KOPT-K1 (cell line): ENCODE results near the gene GPR146.

Experiments used
- H3K27ac ChIP-seq: fragments of 200-600 bp; sonication (generic); 2 replicates; pipeline ENCODE4 v1.5.1; 2016; ENCODE audit warnings: antibody characterized with exemption, mild to moderate bottlenecking, low read depth, low read length; ENCODE audit not compliant: poor library complexity, severe bottlenecking
- H3K36me3 ChIP-seq: fragments of 200-600 bp; sonication (generic); 2 replicates; pipeline ENCODE4 v1.5.1; 2017; ENCODE audit warnings: antibody characterized with exemption, mild to moderate bottlenecking, low read length, moderate library complexity; ENCODE audit not compliant: insufficient read depth
- H3K9me3 ChIP-seq: fragments of 200-600 bp; sonication (generic); 2 replicates; pipeline ENCODE4 v1.5.1; 2017; ENCODE audit warnings: antibody characterized with exemption, low read length, mild to moderate bottlenecking; ENCODE audit not compliant: insufficient read depth, poor library complexity, severe bottlenecking

GPR146 gene

DNA sequence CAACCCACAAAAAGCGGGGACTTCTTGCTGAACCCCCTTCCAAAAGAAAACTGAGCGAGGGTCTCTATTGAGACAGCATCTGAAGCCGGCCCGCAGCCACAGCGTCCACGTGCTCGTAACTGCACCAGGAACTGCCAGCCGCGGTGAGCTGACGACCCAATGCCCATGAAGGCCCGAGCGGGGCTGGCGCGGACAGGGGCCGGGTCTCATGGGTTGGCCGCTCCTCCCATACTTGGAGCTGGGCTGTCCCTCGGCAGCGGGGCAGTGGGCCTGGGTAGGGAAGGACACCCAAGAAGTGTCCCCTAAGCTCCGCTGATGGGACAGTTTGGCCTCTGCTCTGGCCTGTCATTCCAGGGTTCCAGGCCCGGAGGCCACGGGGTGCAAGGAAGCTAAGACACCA is 39.0 kb upstream of the GPR146 start:
- H3K36me3 ChIP-seq, result no peaks in the 10 kb centered on the region
- no peaks in the 10 kb centered on the region for H3K9me3 ChIP-seq
- H3K27ac ChIP-seq, result no peak overlapping the region

DNA sequence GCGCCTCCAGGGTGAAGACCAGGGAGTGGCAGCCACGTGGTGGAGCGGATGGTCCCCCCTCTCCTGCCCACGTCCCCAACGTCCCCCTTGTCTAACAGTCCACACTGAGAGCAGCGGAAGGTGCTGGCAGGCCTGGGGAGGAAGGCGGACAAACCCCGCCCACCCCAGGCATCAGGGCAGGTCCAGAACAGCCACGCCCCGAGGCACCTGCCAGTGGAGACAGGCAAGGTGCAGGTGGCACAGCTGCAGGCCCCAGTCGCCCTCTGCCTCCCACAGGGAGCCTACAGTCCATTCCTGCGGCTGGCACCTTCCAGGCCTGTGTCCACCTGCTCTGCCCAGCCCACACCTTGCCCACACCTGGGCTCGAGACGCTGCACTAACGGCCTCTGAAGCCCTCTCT is 36.4 kb upstream of the GPR146 start:
- Histone ChIP-seq H3K27ac (no peak overlapping the region), H3K9me3 (no peaks in the 10 kb centered on the region), H3K36me3 (no peaks in the 10 kb centered on the region)

DNA sequence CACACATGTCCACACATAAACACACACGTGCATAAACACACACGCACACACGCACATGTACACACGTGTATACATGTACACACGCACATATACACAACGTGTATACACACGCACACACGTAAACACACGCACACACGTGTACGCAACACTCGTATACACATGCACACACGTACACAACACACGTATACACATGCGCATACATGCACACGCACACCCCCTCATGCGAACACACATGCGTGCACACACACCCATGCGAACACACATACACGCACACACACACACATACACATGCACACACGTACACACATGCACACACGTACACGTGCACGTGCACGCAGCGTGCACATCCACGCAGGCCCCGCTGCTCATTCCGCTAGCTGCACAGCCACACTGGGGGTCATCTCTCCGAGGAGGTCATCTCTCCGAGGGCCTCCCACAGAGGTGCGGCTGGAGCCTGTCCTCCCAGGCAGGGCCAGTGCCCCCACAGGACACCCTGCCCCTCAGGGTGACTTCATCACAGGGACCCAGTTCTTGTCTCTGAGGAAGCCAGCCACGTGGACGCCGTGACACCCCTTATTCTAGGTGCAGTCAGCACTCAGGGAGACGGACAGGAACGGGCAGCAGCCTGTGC is 35.5 kb upstream of the GPR146 start:
- H3K9me3 ChIP-seq, result no peaks in the 10 kb centered on the region
- no peaks in the 10 kb centered on the region for H3K36me3 ChIP-seq
- H3K27ac ChIP-seq, result no peak overlapping the region

- no peaks in the 10 kb centered on the region for H3K9me3 ChIP-seq
- no peak overlapping the region for H3K27ac ChIP-seq
- H3K36me3 ChIP-seq, result no peaks in the 10 kb centered on the region
These were observed 34.6 kb upstream of the GPR146 start for GRCh38 chr7:1009747-1010146.

DNA sequence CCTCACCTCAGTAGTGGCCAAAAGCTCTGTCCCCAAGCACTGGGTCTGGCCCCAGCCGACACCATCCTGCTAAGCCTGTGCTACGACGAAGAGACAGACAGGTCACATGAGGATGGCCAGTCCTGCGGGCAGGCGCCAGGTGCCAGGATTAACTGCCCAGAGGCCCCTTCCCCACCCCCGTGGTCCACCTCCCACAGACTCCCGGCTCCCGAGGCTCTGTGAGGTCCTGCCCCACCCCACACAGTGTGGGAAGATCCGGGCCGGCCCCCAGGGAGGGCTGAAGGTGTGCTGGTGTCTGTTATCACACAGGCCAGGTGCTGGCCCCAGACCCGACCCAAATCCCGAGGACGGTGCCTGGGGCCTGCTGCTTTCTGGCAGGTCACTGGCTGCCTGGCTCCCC is 34.1 kb upstream of the GPR146 start:
- H3K36me3 ChIP-seq, result no peaks in the 10 kb centered on the region
- no peaks in the 10 kb centered on the region for H3K9me3 ChIP-seq
- no peak overlapping the region for H3K27ac ChIP-seq

- Histone ChIP-seq H3K27ac (no peak overlapping the region), H3K9me3 (no peaks in the 10 kb centered on the region), H3K36me3 (no peaks in the 10 kb centered on the region)
These were observed 32.9 kb upstream of the GPR146 start for GRCh38 chr7:1011297-1012003.

- no peaks in the 10 kb centered on the region for H3K9me3 ChIP-seq
- H3K36me3 ChIP-seq, result no peaks in the 10 kb centered on the region
- H3K27ac ChIP-seq, result no peak overlapping the region
These were observed 32.2 kb upstream of the GPR146 start for GRCh38 chr7:1012004-1012715.

GRCh38 chr7:1012716-1013095 is 31.6 kb upstream of the GPR146 start:
- H3K9me3 ChIP-seq, result no peaks in the 10 kb centered on the region
- H3K36me3 ChIP-seq, result no peaks in the 10 kb centered on the region
- H3K27ac ChIP-seq, result no peak overlapping the region

DNA sequence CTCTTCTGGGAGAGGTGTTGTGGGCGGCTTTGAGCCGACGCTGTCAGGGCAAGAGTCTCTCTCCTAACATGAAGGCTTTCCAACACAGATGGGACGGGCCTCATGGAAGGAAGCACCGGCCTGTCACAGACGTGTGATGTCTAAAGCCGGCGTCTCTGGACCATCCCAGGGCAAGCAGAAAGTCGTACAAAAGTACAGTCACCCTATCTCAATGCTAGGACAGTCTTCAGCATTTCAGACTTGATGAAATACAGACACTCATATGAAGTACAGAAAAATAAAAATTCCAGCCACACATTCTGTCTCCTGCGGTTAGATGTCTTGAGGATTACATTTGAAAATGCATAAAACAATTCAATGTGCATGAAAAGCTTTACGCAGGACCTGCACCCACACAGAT is 30.8 kb upstream of the GPR146 start:
- H3K36me3 ChIP-seq, result no peaks in the 10 kb centered on the region
- H3K27ac ChIP-seq, result no peak overlapping the region
- H3K9me3 ChIP-seq, result no peaks in the 10 kb centered on the region

- Histone ChIP-seq H3K27ac (no peak overlapping the region), H3K36me3 (no peaks in the 10 kb centered on the region)
These were observed 29.7 kb upstream of the GPR146 start for GRCh38 chr7:1014681-1015080.

DNA sequence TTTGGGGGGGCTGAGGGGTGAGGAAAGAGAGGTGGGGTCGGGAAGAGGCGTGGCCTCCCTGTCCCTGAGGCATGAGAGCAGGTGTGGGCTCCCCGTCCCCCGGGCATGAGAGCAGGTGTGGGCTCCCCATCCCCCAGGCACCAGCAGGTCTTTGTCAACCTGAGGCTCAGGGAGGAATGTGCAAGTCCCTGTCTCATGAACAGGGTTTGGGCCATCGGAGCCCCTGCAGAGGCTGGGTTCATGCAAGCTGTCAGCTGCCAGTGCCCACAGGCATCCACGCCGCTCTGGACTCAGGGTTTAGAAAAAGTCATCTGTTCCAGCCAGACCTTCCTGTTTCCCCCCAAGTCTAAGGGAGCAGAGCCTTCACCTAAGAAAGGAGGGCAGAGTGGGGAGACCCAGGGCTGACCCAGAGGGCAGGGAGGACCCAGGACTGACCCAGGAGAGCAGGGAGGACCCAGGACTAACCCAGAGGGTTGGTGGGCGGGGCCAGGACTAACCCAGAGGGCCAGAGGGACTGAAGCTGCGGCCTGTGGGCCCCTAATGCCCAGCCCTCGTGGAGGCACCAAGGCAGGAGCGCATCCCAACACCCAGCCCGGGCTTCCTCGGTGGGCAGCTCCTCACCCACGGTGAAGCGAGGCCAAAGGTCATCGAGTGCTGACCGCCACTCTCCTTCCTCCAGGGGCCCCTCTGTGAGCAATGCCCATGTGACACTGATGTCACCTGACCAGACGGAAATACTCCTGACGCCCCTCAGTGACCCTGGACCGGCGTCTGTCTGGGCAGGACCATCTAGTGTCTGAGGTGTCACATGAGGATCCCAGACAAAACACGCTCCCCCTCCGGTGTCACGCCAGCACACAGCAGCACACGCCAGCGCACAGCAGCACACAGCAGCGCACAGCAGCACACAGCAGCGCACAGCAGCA is 28.9 kb upstream of the GPR146 start:
- Histone ChIP-seq H3K36me3 (no peaks in the 10 kb centered on the region), H3K27ac (no peak overlapping the region), H3K9me3 (peaks cover 7% of the 10 kb centered on the region)

More at GRCh38 chr7:1014681-1015080, 29.7 kb upstream of the GPR146 start:
- no peaks in the 10 kb centered on the region for H3K9me3 ChIP-seq

DNA sequence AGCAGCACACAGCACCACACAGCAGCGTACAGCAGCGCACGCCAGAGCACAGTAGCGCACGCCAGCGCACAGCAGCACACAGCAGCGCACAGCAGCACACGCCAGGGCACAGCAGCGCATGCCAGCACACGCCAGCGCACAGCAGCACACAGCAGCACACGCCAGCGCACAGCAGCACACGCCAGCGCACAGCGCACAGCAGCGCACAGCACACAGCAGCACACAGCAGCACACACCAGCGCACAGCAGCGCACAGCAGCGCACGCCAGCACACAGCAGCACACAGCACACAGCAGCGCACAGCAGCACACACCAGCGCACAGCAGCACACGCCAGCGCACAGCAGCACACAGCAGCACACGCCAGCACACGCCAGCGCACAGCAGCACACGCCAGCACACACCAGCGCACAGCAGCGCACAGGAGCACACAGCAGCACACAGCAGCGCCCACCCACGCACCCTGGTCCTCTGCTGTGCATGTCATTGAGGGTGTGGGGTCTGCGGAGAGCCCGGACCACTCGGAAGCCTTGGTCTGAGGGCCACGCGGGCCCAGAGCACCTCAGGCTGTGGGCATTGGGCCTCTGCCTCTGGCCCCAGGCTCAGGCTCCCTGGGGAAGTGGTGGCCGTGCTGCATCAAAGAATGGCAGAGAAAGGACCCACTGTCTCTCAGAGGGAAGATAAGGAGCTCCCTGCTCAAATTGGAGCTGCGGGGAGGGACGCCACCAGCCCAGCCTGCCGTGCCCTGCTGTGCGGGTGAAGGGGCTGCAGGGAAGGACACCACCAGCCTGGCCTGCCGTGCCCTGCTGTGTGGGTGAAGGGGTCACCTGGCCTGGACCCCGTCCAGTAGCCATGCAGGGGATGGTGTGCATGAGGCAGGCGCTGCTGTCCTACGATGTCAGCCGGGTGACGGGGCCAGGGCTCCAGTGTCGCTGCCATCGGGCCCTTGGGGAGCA is 27.5 kb upstream of the GPR146 start:
- H3K27ac ChIP-seq, result no peak overlapping the region
- peaks cover 21% of the 10 kb centered on the region for H3K9me3 ChIP-seq
- H3K36me3 ChIP-seq, result no peaks in the 10 kb centered on the region

DNA sequence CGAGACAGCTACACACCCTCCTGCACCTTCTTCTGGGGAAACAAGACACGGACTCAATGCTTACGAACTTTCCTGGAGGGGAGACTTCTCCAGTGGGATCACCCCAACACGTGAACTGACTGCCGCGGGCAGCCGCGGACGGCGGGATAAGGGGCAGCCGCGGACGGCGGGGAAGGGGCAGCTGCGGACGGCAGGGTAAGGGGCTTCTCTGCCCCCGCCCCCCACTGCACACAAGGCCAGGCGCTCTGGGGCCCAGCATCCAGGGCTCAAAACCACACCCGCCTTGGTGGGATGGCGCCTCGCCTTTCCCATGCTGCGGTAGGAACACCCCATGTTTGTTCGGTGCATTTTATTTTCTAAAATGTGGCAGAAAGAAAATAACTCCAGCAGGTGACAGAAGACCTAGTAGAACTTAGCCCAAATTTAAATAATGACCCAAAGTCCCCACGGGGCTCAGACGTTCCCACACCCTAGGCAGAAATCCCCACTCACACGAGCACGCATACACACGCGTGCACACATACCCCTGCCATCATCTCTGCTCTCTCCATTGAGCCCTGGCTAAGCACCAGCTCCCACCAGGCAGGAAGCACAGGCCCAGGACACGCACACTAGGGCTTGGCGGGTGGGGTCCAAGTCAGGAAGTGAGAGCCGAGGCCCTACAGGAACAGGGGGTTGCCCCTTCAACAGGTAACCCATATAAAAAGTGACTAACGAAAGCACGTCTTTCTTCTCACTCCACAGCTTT is 26.6 kb upstream of the GPR146 start:
- no peak overlapping the region for H3K27ac ChIP-seq
- no peaks in the 10 kb centered on the region for H3K36me3 ChIP-seq
- H3K9me3 ChIP-seq, result peaks cover 26% of the 10 kb centered on the region
